PC-3 (cell line): Measurements from ENCODE around the gene HTRA2.

Experiments used
- CTCF ChIP-seq: fragments of 300-600 bp; sonication (generic); conservative IDR thresholded peaks from 2 replicates; pipeline ENCODE4 v1.5.1; 2017; ENCODE audit warnings: antibody characterized with exemption, low read depth, mild to moderate bottlenecking, low read length
- EZH2 ChIP-seq: fragments of 300-600 bp; sonication (generic); IDR thresholded peaks from one replicate; pipeline ENCODE4 v1.6.1; 2017; ENCODE audit warnings: antibody characterized with exemption, mild to moderate bottlenecking, low read length; ENCODE audit not compliant: unreplicated experiment
- EZH2phosphoT487 ChIP-seq: fragments of 300-600 bp; sonication (generic); IDR thresholded peaks from 2 replicates; pipeline ENCODE4 v1.6.1; 2018; ENCODE audit warnings: mild to moderate bottlenecking, antibody characterized with exemption, low read length, borderline replicate concordance

DNA sequence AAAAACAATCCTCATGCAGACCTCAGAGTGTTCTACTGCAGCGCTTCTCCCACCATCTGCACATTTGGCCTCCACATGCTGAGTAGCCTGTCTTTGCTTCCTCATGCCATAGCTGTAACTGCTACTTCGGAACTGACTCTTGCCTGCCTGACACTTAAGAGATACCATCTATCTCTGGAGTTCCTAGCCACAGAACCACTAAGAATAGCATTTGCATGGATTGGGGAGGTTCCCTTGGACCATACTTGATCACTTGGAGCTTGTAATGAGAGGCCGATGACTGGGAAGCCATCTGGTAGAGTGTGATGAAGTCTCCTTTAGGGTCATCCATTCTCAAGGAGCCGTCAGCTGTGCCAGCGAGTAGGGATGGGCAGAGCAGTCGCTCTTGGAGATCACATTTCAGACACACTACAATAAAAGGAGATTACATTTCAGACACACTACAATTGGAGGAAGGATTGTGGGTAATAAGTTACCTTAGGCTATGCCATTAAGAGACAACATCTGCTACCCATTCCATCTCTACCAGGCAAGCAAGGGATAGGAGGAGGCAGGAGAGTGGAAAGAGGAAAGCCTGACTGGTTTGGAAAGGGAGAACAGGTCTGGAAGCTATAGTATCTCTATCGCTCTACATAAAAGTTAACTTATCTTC is 46.6 kb downstream of the HTRA2 start:
- TF ChIP-seq EZH2phosphoT487 (no peak), CTCF (no peak), EZH2 (no peak)
